ENCODE results near the gene TBX4.

Gene TBX4

DNA sequence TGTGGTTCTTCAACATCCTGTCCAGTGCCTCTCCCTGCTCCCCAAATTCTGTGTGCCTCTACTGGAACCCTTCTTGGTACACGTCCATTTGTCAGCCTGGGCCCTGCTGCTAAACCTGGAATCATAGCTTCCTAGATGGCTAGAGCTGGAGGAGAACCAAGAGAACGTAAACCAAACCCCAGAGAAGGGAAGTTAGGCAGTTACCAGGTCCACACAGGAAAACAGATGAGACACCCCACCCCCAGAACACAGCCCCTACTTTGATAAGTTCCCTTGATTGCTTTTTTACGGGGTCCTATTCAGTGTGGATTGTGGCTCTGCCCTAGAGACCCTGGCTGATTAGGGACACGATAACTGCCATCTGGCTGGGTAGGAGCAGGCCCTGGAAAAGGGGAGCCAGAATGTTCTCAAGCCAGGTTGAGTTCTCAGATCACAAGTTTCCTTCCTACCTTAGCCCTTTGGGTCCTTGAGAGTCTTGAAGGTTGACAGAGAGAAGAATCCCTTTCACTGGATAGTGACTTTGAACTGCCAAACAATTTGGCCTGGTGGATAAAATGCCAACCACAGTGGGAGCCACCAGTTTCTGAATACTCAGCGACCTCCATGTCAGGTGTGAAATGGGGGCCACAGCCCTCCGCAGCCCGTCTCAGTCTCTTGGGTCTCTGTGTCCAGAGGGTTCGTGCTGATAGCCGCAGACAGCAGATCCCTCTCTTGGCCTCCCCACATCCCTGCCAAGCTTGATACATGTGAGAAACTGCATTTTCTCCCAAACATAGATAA lies 7.9 kb downstream of the TBX4 start:
- DNase-seq (ENCODE audit: low read depth), result no peak
- H3K4me3 ChIP-seq (replicated peaks; ENCODE audit: low read depth, low read length), result no peak overlapping the region
- TF ChIP-seq, protein P1, sequence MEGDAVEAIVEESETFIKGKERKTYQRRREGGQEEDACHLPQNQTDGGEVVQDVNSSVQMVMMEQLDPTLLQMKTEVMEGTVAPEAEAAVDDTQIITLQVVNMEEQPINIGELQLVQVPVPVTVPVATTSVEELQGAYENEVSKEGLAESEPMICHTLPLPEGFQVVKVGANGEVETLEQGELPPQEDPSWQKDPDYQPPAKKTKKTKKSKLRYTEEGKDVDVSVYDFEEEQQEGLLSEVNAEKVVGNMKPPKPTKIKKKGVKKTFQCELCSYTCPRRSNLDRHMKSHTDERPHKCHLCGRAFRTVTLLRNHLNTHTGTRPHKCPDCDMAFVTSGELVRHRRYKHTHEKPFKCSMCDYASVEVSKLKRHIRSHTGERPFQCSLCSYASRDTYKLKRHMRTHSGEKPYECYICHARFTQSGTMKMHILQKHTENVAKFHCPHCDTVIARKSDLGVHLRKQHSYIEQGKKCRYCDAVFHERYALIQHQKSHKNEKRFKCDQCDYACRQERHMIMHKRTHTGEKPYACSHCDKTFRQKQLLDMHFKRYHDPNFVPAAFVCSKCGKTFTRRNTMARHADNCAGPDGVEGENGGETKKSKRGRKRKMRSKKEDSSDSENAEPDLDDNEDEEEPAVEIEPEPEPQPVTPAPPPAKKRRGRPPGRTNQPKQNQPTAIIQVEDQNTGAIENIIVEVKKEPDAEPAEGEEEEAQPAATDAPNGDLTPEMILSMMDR (IDR thresholded peaks at IDR 0.05; ENCODE audit: low read length, missing control alignments), result no peak

- no peak overlapping the region for H3K4me3 ChIP-seq (replicated peaks; ENCODE audit: low read depth, low read length)
- TF ChIP-seq, protein P1 (IDR thresholded peaks at IDR 0.05; ENCODE audit: low read length, missing control alignments), result no peak
- DNase-seq (ENCODE audit: low read depth), result no peak
Observed at GRCh38 chr17:61460796-61461585, 8.8 kb downstream of the TBX4 start.

DNA sequence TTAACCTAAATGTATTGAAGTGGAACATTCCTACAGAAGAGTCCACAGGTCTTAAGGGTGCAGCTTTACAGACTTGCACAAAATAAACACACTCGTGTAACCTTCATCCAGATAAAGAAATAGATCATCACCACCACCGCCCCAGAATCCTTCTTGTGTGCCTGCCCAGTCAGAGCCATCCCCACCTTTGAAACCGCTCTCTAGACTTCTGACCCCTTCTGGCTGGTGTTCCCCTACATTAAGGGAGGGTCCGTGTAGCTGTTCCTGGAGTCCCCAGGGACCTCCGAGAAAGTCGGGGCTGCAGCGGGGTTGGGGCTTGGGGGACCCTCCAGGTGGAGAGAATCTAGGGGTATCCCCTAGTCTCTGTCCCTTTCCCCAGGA lies 9.4 kb downstream of the TBX4 start:
- no peak for DNase-seq (ENCODE audit: low read depth)
- H3K4me3 ChIP-seq (replicated peaks; ENCODE audit: low read depth, low read length), result no peak overlapping the region
- TF ChIP-seq, protein P1 (IDR thresholded peaks at IDR 0.05; ENCODE audit: low read length, missing control alignments), result no peak

GRCh38 chr17:61461967-61462718 lies 9.9 kb downstream of the TBX4 start:
- TF ChIP-seq, protein P1 (IDR thresholded peaks at IDR 0.05; ENCODE audit: low read length, missing control alignments), result no peak
- H3K4me3 ChIP-seq (replicated peaks; ENCODE audit: low read depth, low read length), result no peak overlapping the region
- DNase-seq (ENCODE audit: low read depth), result peak; percentile 9

DNA sequence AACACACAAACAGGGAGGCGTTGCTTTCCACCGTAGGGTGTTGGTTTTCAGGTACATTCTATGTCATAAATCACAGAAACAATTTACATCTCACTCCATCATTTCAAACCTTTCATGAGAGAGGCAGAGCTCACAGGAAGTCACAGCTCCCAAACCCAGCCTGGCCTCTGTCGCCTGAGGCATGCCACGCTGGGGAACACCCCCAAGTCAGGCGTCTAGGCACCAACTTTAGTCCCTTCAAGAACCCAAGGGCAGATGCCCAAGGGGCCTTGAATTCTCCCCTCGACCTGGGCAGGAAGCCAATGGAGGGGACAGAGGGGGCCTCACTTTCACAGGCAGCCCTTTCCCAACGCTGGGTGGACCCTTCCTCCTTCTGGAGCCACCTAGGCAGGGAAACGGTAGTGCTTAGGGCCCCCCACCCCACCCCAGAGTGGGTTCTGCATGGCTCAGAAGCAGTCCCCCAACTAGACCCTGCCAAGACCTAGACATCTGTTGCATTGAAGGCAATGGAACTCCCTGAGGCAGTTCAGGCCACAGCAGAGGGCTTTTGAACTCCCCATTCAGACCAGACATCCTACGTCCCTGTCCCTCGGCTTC lies 10.6 kb downstream of the TBX4 start:
- TF ChIP-seq, protein P1 (IDR thresholded peaks at IDR 0.05; ENCODE audit: low read length, missing control alignments), result no peak
- no peak for DNase-seq (ENCODE audit: low read depth)
- no peak overlapping the region for H3K4me3 ChIP-seq (replicated peaks; ENCODE audit: low read depth, low read length)

GRCh38 chr17:61463316-61464129 lies 11.3 kb downstream of the TBX4 start:
- TF ChIP-seq, protein P1 (IDR thresholded peaks at IDR 0.05; ENCODE audit: low read length, missing control alignments), result peak; percentile 2
- DNase-seq (ENCODE audit: low read depth), result no peak
- no peak overlapping the region for H3K4me3 ChIP-seq (replicated peaks; ENCODE audit: low read depth, low read length)

All from fibroblast of pulmonary artery (primary cell).